K562 (cell line): ENCODE results near the gene PNMA8B. TPM values are rescaled to one million over a fixed set of nuclear protein-coding genes. Genes with fewer than 3 reads are reported as not detected.

Source experiments
- ATAC-seq: fragments of 200-7000 bp; cut with Tn5 transposase; 3 replicates; pipeline ENCODE4 v1.9.1; 2020; ENCODE audit warnings: moderate library complexity
- BruUV-seq: library from RNA; stranded (reverse); fragments of 400-500 nt; replicated peaks from 2 replicates; lab custom pipeline; 2021; lab: Mats Ljungman, UMichigan
- CTCF ChIA-PET: fragments of 300-600 bp; formaldehyde crosslinking; extraction: SDS; loops from one replicate; lab custom pipeline; 2021; ENCODE audit warnings: low intra/inter-chr PET ratio; lab: Yijun Ruan, JAX
- POLR2A ChIA-PET: fragments of 300-600, 350-650 bp; sonication (Branson Sonifier 250); formaldehyde crosslinking; extraction: SDS; loops from one replicate; lab custom pipeline; 2021; ENCODE audit warnings: antibody characterized with exemption, inconsistent platforms; lab: Yijun Ruan, JAX
- DNase-seq, 4 experiments: peaks; one replicate each; pipeline versions ENCODE4 v3.0.0 to v3.0.0-alpha.2; 2011 to 2018; ENCODE audit warnings: low spot score in 3 of 4, mixed read lengths in 3 of 4; ENCODE audit errors: extremely low read depth in 1 of 4
- FAIRE-seq: peaks from 2 replicates; lab custom pipeline; 2011; peaks lifted over from hg19 to GRCh38; lab: Jason Lieb, UNC
- H2AFZ ChIP-seq: 2 replicates; pipeline ENCODE4 v1.6.0; 2011; ENCODE audit warnings: low read depth, low read length, control low read depth, inconsistent platforms
- H3K27ac ChIP-seq: fragments of 200-600 bp; 3 replicates; pipeline ENCODE4 v1.8.0; 2011; ENCODE audit warnings: low read depth, mild to moderate bottlenecking, control low read depth, inconsistent platforms, low read length, moderate library complexity, mixed read lengths; ENCODE audit errors: extremely low read depth
- H3K27me3 ChIP-seq, 2 experiments: fragments of 300-600 bp in 1 of 2; 2 replicates in 1 of 2; 3 replicates in 1 of 2; pipeline versions ENCODE4 v1.6.0 to v1.8.0; 2011; ENCODE audit warnings: inconsistent platforms in 2 of 2, low read length in 2 of 2, mild to moderate bottlenecking in 1 of 2, mixed read lengths in 1 of 2, moderate library complexity in 1 of 2; ENCODE audit not compliant: control insufficient read depth in 2 of 2, insufficient read depth in 2 of 2
- H3K36me3 ChIP-seq: fragments of 300-600 bp; 3 replicates; pipeline ENCODE4 v1.8.0; 2011; ENCODE audit warnings: mild to moderate bottlenecking, low read length, inconsistent platforms; ENCODE audit not compliant: control insufficient read depth, insufficient read depth
- H3K4me1 ChIP-seq, 2 experiments: fragments of 200-600 bp in 1 of 2; replicated peaks in 1 of 2; 2 replicates in 1 of 2; 3 replicates in 1 of 2; pipeline versions ENCODE4 v1.5.1 to v1.8.0; 2011; ENCODE audit warnings: inconsistent platforms in 2 of 2, low read length in 2 of 2, mild to moderate bottlenecking in 1 of 2, mixed read lengths in 1 of 2, moderate library complexity in 1 of 2; ENCODE audit not compliant: control insufficient read depth in 2 of 2, insufficient read depth in 2 of 2
- H3K4me2 ChIP-seq: 2 replicates; pipeline ENCODE4 v1.6.1; 2011; ENCODE audit warnings: low read length, control low read depth, inconsistent platforms, mixed read lengths; ENCODE audit not compliant: insufficient read depth
- H3K4me3 ChIP-seq: fragments of 200-600 bp; sonication (generic), shearing (Covaris generic); 2 replicates; pipeline ENCODE4 v1.5.1; 2016; ENCODE audit warnings: control low read depth, inconsistent platforms
- H3K79me2 ChIP-seq: fragments of 200-600 bp; 3 replicates; pipeline ENCODE4 v1.8.0; 2011; ENCODE audit warnings: low read length, inconsistent platforms; ENCODE audit not compliant: control insufficient read depth, insufficient read depth
- H3K9ac ChIP-seq, 2 experiments: 2 replicates each; pipeline versions ENCODE4 v1.6.0 to v1.6.1; 2011; ENCODE audit warnings: low read depth in 2 of 2, low read length in 2 of 2, control low read depth in 1 of 2, inconsistent platforms in 1 of 2, mild to moderate bottlenecking in 1 of 2, mixed read lengths in 1 of 2; ENCODE audit not compliant: insufficient read depth in 1 of 2
- H3K9me1 ChIP-seq: one replicate; pipeline ENCODE4 v1.6.0; 2011; ENCODE audit warnings: inconsistent platforms, mild to moderate bottlenecking, low read length, moderate library complexity; ENCODE audit not compliant: control insufficient read depth, insufficient read depth
- H3K9me3 ChIP-seq: replicated peaks from 2 replicates; pipeline ENCODE4 v1.5.1; 2011; ENCODE audit warnings: low read depth, low read length, inconsistent platforms; ENCODE audit not compliant: control insufficient read depth, insufficient read depth
- H4K20me1 ChIP-seq: replicated peaks from 2 replicates; pipeline ENCODE4 v1.6.1; 2011; ENCODE audit warnings: low read length, inconsistent platforms, mixed read lengths; ENCODE audit not compliant: control insufficient read depth, insufficient read depth
- CCAR2 ChIP-seq: fragments of 200-400 bp; formaldehyde crosslinking; IDR thresholded peaks from 2 replicates; pipeline ENCODE4 v1.6.1; 2017; ENCODE audit warnings: mild to moderate bottlenecking, low read depth, low read length
- ETS2 ChIP-seq: IDR thresholded peaks from 2 replicates; pipeline ENCODE4 v1.6.1; 2016; ENCODE audit warnings: borderline replicate concordance, missing genetic modification characterization, mild to moderate bottlenecking, moderate library complexity, missing compliant biosample characterization; ENCODE audit not compliant: poor library complexity, severe bottlenecking
- HDAC2 ChIP-seq: fragments of 450-650 bp; IDR thresholded peaks from 2 replicates; pipeline ENCODE4 v1.6.1; 2016; ENCODE audit warnings: mild to moderate bottlenecking
- HMBOX1 ChIP-seq: sonication (generic); IDR thresholded peaks from 2 replicates; pipeline ENCODE4 v1.6.1; 2016
- KAT7 ChIP-seq: sonication (generic); formaldehyde crosslinking; IDR thresholded peaks from 2 replicates; pipeline ENCODE4 v1.8.0; 2022; ENCODE audit warnings: missing genetic modification reagents, mild to moderate bottlenecking, borderline replicate concordance
- KDM1A ChIP-seq, 2 experiments: fragments of 450-650 bp; IDR thresholded peaks; 2 replicates each; pipeline ENCODE4 v1.6.1; 2016; ENCODE audit warnings: mild to moderate bottlenecking in 2 of 2
- MECOM ChIP-seq: fragments of 250-450 bp; sonication (Bioruptor Pico); IDR thresholded peaks from 2 replicates; pipeline ENCODE4 v1.8.0; 2022; ENCODE audit warnings: inconsistent platforms
- TEAD1 ChIP-seq, 2 experiments: fragments of 450-650 bp in 1 of 2; sonication (generic) in 1 of 2; formaldehyde crosslinking; IDR thresholded peaks; 2 replicates each; pipeline versions ENCODE4 v1.4.0 to v1.8.0; 2020 to 2022; ENCODE audit warnings: mild to moderate bottlenecking in 2 of 2, missing genetic modification reagents in 1 of 2
- UBTF ChIP-seq, 2 experiments: IDR thresholded peaks; 2 replicates each; pipeline ENCODE4 v1.6.1; 2012; ENCODE audit warnings: improper control_type of control experiment in 2 of 2, low read depth in 2 of 2, low read length in 2 of 2, borderline replicate concordance in 1 of 2
- XRCC4 ChIP-seq: IDR thresholded peaks from one replicate; pipeline ENCODE4 v1.6.1; 2011; ENCODE audit not compliant: insufficient read depth, insufficient read length; ENCODE audit errors: extremely low read depth
- ZFP36 ChIP-seq: fragments of 150-350 bp; IDR thresholded peaks from 2 replicates; pipeline ENCODE4 v1.6.1; 2018; ENCODE audit warnings: low read length, low read depth; ENCODE audit not compliant: partially characterized antibody
- ZFPM2 ChIP-seq: fragments of 250-450 bp; sonication (Bioruptor Pico); IDR thresholded peaks from 2 replicates; pipeline ENCODE4 v1.5.1; 2022; ENCODE audit warnings: mild to moderate bottlenecking
- ZNF175 ChIP-seq: fragments of 200-800 bp; sonication (Bioruptor generic); IDR thresholded peaks from 2 replicates; pipeline ENCODE4 v1.6.1; 2016; ENCODE audit warnings: low read depth, mild to moderate bottlenecking, missing genetic modification characterization, missing compliant biosample characterization
- ZNF449 ChIP-seq: fragments of 250-450 bp; sonication (Bioruptor Pico); IDR thresholded peaks from 2 replicates; pipeline ENCODE4 v1.8.0; 2022; ENCODE audit warnings: moderate library complexity, mild to moderate bottlenecking, inconsistent platforms
- WGBS: fragments of 100-300 bp; shearing (Covaris generic); methylation state at CpG from one replicate; pipeline ENCODE4 v1.1.6; 2016; ENCODE audit warnings: low coverage, mixed read lengths; ENCODE audit not compliant: insufficient coverage; ENCODE audit errors: missing lambda C conversion rate; 5-methylcytosine and 5-hydroxymethylcytosine counted together
- in situ Hi-C: fragments of 300-500 bp; cut with MboI; formaldehyde crosslinking; loops from 4 replicates; pipeline ENCODE4 v1.15.0; 2018; ENCODE audit warnings: inconsistent platforms, mixed read lengths
- intact Hi-C: fragments of 100-400 bp; cut with micrococcal nuclease; formaldehyde crosslinking; loops from 2 replicates; pipeline ENCODE4 v1.14.2; 2022
- polyA plus RNA-seq, 8 experiments: library from polyadenylated mRNA; depleted of rRNA in 4 of 8; stranded (reverse) in 5 of 8; unstranded in 3 of 8; fragments of >200 nt; fragmentation: Nextera tagmentation in 2 of 8; fragmentation: Illumina TruSeq in 1 of 8; extraction: Ambion mirVana in 2 of 8; extraction: Trizol in 1 of 8; gene quantifications; 2 replicates each; pipeline versions ENCODE4 v1.2.1 to v1.2.3, GENCODE V29; 2011 to 2014; ENCODE audit warnings: inconsistent platforms in 1 of 8, missing spikeins in 1 of 8
- total RNA-seq, 7 experiments: library from RNA; depleted of rRNA in 6 of 7; stranded (reverse); fragments of >200 nt in 6 of 7; fragmentation: Illumina TruSeq in 2 of 7; extraction: Trizol in 2 of 7; gene quantifications; 2 replicates each; pipeline versions ENCODE4 v1.2.1 to v1.2.3, GENCODE V29; 2011 to 2021; ENCODE audit warnings: low replicate concordance in 1 of 7
- TF ChIP-seq, protein P1 (sequence below): sonication (generic); formaldehyde crosslinking; IDR thresholded peaks from 2 replicates; pipeline ENCODE4 v1.8.1; 2023; ENCODE audit warnings: mild to moderate bottlenecking, missing genetic modification reagents

Gene PNMA8B
- total and polyA plus RNA-seq, 9 of the 15 experiments (the other 6 are each of a cell fraction or from before 2014, with no cell fraction given) = not detected

DNA sequence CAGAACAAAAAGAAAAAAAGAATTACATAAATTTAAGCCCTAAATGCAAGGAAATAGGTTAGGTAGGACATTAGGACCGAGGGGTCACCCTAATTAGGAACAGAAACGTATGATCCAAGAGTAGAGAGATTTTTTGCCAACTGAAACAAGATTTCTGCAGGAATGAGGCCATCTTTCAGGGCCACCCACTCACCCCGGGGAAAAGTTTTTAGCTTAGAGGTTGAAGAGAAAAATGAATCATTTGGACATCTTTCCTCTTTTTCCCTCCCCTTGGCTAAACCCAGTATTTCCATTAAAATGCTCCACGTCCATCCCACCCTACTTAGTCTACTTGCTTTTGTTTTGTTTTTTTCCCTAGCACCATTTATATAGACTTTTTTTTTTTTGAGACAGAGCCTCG is 13.7 kb downstream of the PNMA8B start:
- Histone ChIP-seq H3K27me3 (peaks cover 19 to 55% of the 10 kb centered on the region in 2 experiments), H3K27ac (no peak overlapping the region), H3K79me2 (no peaks in the 10 kb centered on the region), H3K4me1 (no peaks in the 10 kb centered on the region; a peak in 1 of 5 replicates), H3K4me2 (no peak overlapping the region), H3K9ac (no peak overlapping the region), H3K9me1 (no peaks in the 10 kb centered on the region), H3K36me3 (no peaks in the 10 kb centered on the region), H3K4me3 (no peak overlapping the region), H4K20me1 (0 out of 2 replicates have a peak, but pooled peaks cover under 1% of the 10 kb centered on the region), H3K9me3 (no peaks in the 10 kb centered on the region), H2AFZ (no peak overlapping the region)
- CTCF ChIA-PET = interaction anchor here (0.6 to 1.8 kb wide), 3 partner anchors 71 to 86 kb away, joined by 3 to 6 read pairs (median 3); no protein-coding TSS in a partner anchor
- intact Hi-C loops (no loop called here), in situ Hi-C loops (no loop called here)
- 0% methylated on average over 5 of the region's 5 CpGs for WGBS
- ATAC-seq = no peak
- no TSS peak for BruUV-seq
- TF ChIP-seq ZNF449 (CRISPR knock-in tag) (no peak), ZFP36 (no peak), TEAD1 (CRISPR knock-in tag; IDR thresholded peaks at IDR 0.05) (no peak), HMBOX1 (no peak), KDM1A (IDR thresholded peaks at IDR 0.05) (no peak), KAT7 (CRISPR knock-in tag) (no peak), UBTF (IDR thresholded peaks at IDR 0.05; ENCODE audit: borderline replicate concordance in 1 of 2, low read depth in 2 of 2, low read length in 2 of 2) (no peak), MECOM (CRISPR knock-in tag) (no peak), HDAC2 (no peak), CCAR2 (no peak), XRCC4 (no peak), ZFPM2 (no peak), ZNF175 (CRISPR knock-in tag) (no peak), ETS2 (tag) (no peak)
- TF ChIP-seq, protein P1, sequence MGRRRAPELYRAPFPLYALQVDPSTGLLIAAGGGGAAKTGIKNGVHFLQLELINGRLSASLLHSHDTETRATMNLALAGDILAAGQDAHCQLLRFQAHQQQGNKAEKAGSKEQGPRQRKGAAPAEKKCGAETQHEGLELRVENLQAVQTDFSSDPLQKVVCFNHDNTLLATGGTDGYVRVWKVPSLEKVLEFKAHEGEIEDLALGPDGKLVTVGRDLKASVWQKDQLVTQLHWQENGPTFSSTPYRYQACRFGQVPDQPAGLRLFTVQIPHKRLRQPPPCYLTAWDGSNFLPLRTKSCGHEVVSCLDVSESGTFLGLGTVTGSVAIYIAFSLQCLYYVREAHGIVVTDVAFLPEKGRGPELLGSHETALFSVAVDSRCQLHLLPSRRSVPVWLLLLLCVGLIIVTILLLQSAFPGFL (CRISPR knock-in tag) = no peak
- POLR2A ChIA-PET = no interaction called here
- DNase-seq = no peak
- no peak for FAIRE-seq
